H1 (cell line): ENCODE results near the gene TCEA2. TPM values are rescaled to one million over a fixed set of nuclear protein-coding genes. Genes with fewer than 3 reads are reported as not detected.

Experiments
- GTF2F1 ChIP-seq: IDR thresholded peaks from 2 replicates; pipeline ENCODE4 v1.6.1; 2012; ENCODE audit warnings: low read depth, low read length, improper control_type of control experiment, borderline replicate concordance
- HDAC2 ChIP-seq, 2 experiments: fragments of 300-600 bp in 1 of 2; sonication (generic) in 1 of 2; IDR thresholded peaks; 2 replicates each; pipeline ENCODE4 v1.6.1; 2011 to 2012; ENCODE audit warnings: low read depth in 2 of 2, low read length in 2 of 2, mild to moderate bottlenecking in 2 of 2, moderate library complexity in 2 of 2, borderline replicate concordance in 1 of 2, inconsistent platforms in 1 of 2
- JUND ChIP-seq: IDR thresholded peaks from 2 replicates; pipeline ENCODE4 v1.6.1; 2011; ENCODE audit warnings: mild to moderate bottlenecking, improper control_type of control experiment, low read length
- RFX5 ChIP-seq: IDR thresholded peaks from 2 replicates; pipeline ENCODE4 v1.6.1; 2011; ENCODE audit warnings: low read depth, low read length, improper control_type of control experiment, borderline replicate concordance
- TAF7 ChIP-seq: optimal IDR thresholded peaks from 2 replicates; pipeline ENCODE3; 2011; ENCODE audit warnings: low read depth, mild to moderate bottlenecking, inconsistent platforms, low read length, moderate library complexity, borderline replicate concordance
- polyA plus RNA-seq, 7 experiments: library from polyadenylated mRNA; depleted of rRNA in 3 of 7; stranded (reverse) in 5 of 7; unstranded in 2 of 7; fragments of >200 nt in 5 of 7; fragments of 200-250 nt in 2 of 7; gene quantifications; 1 replicate in 5 of 7; 2 replicates in 1 of 7; 4 replicates in 1 of 7; pipeline versions ENCODE4 v1.2.1 to v1.2.3, GENCODE V29; 2011 to 2013; ENCODE audit warnings: missing spikeins in 2 of 7, mixed read lengths in 2 of 7
- total RNA-seq: library from RNA; stranded (reverse); fragmentation: NEBNext Ultra II Directional; extraction: Animal tissue kit (Norgen Biotek cat#: 25700); gene quantifications from 2 replicates; pipeline ENCODE4 v1.2.1, GENCODE V29; 2021
- TF ChIP-seq, protein P1 (sequence below): fragments of 300-600 bp; sonication (generic); IDR thresholded peaks from 2 replicates; pipeline ENCODE4 v1.7.1; 2012; ENCODE audit warnings: low read length, moderate library complexity, mild to moderate bottlenecking, inconsistent platforms; ENCODE audit not compliant: insufficient replicate concordance
- TF ChIP-seq, protein P2 (sequence below), 3 experiments: IDR thresholded peaks; 1 replicate in 2 of 3; 2 replicates in 1 of 3; pipeline versions ENCODE4 v1.5.1 to v1.6.1; 2011; ENCODE audit warnings: low read length in 3 of 3, mild to moderate bottlenecking in 3 of 3, inconsistent platforms in 2 of 3, low read depth in 1 of 3, moderate library complexity in 1 of 3; ENCODE audit not compliant: insufficient read depth in 1 of 3; ENCODE audit errors: control extremely low read depth in 1 of 3

Gene TCEA2
- total and polyA plus RNA-seq, 2 of the 8 experiments (the other 6 are each of a cell fraction or from before 2014, with no cell fraction given): 41.4 to 42.3 TPM

DNA sequence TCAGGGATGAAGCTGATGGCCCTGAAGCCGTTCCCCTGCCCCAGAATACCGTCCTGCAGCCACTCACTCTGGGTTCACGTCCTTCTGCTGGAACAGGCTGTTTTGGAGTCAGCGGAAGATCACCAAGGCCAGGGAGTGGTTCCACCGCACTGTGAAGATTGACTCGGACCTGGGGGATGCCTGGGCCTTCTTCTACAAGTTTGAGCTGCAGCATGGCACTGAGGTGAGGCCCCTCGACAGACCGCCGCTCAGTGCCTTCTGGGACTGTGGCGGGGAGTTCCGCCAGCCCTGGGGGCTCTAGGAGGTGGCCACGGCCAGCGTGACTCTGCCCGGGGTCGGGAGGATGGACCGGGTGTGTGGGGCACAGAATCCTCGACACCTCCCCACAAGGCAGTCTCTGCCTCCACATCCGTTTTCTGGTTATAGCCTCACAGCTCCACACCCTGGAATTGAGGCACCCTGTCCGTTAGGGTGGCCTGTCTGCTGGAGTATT is 31.1 kb upstream of the TCEA2 start (continued):
- TF ChIP-seq, protein P1, sequence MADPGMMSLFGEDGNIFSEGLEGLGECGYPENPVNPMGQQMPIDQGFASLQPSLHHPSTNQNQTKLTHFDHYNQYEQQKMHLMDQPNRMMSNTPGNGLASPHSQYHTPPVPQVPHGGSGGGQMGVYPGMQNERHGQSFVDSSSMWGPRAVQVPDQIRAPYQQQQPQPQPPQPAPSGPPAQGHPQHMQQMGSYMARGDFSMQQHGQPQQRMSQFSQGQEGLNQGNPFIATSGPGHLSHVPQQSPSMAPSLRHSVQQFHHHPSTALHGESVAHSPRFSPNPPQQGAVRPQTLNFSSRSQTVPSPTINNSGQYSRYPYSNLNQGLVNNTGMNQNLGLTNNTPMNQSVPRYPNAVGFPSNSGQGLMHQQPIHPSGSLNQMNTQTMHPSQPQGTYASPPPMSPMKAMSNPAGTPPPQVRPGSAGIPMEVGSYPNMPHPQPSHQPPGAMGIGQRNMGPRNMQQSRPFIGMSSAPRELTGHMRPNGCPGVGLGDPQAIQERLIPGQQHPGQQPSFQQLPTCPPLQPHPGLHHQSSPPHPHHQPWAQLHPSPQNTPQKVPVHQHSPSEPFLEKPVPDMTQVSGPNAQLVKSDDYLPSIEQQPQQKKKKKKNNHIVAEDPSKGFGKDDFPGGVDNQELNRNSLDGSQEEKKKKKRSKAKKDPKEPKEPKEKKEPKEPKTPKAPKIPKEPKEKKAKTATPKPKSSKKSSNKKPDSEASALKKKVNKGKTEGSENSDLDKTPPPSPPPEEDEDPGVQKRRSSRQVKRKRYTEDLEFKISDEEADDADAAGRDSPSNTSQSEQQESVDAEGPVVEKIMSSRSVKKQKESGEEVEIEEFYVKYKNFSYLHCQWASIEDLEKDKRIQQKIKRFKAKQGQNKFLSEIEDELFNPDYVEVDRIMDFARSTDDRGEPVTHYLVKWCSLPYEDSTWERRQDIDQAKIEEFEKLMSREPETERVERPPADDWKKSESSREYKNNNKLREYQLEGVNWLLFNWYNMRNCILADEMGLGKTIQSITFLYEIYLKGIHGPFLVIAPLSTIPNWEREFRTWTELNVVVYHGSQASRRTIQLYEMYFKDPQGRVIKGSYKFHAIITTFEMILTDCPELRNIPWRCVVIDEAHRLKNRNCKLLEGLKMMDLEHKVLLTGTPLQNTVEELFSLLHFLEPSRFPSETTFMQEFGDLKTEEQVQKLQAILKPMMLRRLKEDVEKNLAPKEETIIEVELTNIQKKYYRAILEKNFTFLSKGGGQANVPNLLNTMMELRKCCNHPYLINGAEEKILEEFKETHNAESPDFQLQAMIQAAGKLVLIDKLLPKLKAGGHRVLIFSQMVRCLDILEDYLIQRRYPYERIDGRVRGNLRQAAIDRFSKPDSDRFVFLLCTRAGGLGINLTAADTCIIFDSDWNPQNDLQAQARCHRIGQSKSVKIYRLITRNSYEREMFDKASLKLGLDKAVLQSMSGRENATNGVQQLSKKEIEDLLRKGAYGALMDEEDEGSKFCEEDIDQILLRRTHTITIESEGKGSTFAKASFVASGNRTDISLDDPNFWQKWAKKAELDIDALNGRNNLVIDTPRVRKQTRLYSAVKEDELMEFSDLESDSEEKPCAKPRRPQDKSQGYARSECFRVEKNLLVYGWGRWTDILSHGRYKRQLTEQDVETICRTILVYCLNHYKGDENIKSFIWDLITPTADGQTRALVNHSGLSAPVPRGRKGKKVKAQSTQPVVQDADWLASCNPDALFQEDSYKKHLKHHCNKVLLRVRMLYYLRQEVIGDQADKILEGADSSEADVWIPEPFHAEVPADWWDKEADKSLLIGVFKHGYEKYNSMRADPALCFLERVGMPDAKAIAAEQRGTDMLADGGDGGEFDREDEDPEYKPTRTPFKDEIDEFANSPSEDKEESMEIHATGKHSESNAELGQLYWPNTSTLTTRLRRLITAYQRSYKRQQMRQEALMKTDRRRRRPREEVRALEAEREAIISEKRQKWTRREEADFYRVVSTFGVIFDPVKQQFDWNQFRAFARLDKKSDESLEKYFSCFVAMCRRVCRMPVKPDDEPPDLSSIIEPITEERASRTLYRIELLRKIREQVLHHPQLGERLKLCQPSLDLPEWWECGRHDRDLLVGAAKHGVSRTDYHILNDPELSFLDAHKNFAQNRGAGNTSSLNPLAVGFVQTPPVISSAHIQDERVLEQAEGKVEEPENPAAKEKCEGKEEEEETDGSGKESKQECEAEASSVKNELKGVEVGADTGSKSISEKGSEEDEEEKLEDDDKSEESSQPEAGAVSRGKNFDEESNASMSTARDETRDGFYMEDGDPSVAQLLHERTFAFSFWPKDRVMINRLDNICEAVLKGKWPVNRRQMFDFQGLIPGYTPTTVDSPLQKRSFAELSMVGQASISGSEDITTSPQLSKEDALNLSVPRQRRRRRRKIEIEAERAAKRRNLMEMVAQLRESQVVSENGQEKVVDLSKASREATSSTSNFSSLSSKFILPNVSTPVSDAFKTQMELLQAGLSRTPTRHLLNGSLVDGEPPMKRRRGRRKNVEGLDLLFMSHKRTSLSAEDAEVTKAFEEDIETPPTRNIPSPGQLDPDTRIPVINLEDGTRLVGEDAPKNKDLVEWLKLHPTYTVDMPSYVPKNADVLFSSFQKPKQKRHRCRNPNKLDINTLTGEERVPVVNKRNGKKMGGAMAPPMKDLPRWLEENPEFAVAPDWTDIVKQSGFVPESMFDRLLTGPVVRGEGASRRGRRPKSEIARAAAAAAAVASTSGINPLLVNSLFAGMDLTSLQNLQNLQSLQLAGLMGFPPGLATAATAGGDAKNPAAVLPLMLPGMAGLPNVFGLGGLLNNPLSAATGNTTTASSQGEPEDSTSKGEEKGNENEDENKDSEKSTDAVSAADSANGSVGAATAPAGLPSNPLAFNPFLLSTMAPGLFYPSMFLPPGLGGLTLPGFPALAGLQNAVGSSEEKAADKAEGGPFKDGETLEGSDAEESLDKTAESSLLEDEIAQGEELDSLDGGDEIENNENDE: no peak
- TF ChIP-seq, protein P2, sequence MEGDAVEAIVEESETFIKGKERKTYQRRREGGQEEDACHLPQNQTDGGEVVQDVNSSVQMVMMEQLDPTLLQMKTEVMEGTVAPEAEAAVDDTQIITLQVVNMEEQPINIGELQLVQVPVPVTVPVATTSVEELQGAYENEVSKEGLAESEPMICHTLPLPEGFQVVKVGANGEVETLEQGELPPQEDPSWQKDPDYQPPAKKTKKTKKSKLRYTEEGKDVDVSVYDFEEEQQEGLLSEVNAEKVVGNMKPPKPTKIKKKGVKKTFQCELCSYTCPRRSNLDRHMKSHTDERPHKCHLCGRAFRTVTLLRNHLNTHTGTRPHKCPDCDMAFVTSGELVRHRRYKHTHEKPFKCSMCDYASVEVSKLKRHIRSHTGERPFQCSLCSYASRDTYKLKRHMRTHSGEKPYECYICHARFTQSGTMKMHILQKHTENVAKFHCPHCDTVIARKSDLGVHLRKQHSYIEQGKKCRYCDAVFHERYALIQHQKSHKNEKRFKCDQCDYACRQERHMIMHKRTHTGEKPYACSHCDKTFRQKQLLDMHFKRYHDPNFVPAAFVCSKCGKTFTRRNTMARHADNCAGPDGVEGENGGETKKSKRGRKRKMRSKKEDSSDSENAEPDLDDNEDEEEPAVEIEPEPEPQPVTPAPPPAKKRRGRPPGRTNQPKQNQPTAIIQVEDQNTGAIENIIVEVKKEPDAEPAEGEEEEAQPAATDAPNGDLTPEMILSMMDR (IDR thresholded peaks at IDR 0.05; ENCODE audit: control extremely low read depth in 1 of 3, insufficient read depth in 1 of 3, low read depth in 1 of 3, low read length in 3 of 3): no peak
- TF ChIP-seq GTF2F1 (no peak), RFX5 (no peak), JUND (no peak), HDAC2 (IDR thresholded peaks at IDR 0.05; ENCODE audit: borderline replicate concordance in 1 of 2, low read depth in 2 of 2, low read length in 2 of 2) (no peak), TAF7 (no peak)
